HEK293 (cell line): ENCODE results near the gene TRIM65.

Experiments used
- GLIS1 ChIP-seq: fragments of 450-650 bp; formaldehyde crosslinking; IDR thresholded peaks from 2 replicates; pipeline ENCODE4 v1.5.1; 2016; ENCODE audit warnings: missing biosample characterization, missing genetic modification characterization
- MYNN ChIP-seq: fragments of 450-650 bp; formaldehyde crosslinking; IDR thresholded peaks from 2 replicates; pipeline ENCODE4 v1.5.1; 2016; ENCODE audit warnings: missing biosample characterization, missing genetic modification characterization, borderline replicate concordance
- OSR2 ChIP-seq: fragments of 450-650 bp; formaldehyde crosslinking; IDR thresholded peaks from 2 replicates; pipeline ENCODE4 v1.5.1; 2016; ENCODE audit warnings: missing biosample characterization, missing genetic modification characterization
- OVOL3 ChIP-seq: fragments of 450-650 bp; formaldehyde crosslinking; IDR thresholded peaks from 2 replicates; pipeline ENCODE4 v1.5.1; 2016; ENCODE audit warnings: missing biosample characterization, missing genetic modification characterization
- SETDB1 ChIP-seq: IDR thresholded peaks from one replicate; pipeline ENCODE4 v1.6.1; 2017; ENCODE audit warnings: mild to moderate bottlenecking, low read length, moderate library complexity, mixed read lengths; ENCODE audit not compliant: insufficient read length
- ZBTB17 ChIP-seq: fragments of 450-650 bp; formaldehyde crosslinking; IDR thresholded peaks from 2 replicates; pipeline ENCODE4 v1.5.1; 2016; ENCODE audit warnings: missing biosample characterization, missing genetic modification characterization
- ZBTB26 ChIP-seq: fragments of 450-650 bp; formaldehyde crosslinking; optimal IDR thresholded peaks from 2 replicates; pipeline ENCODE3; 2016; ENCODE audit warnings: missing biosample characterization, mild to moderate bottlenecking, missing genetic modification characterization
- ZBTB49 ChIP-seq: fragments of 450-650 bp; formaldehyde crosslinking; IDR thresholded peaks from 2 replicates; pipeline ENCODE4 v1.5.1; 2016; ENCODE audit warnings: missing biosample characterization, missing genetic modification characterization, low read depth
- ZBTB6 ChIP-seq: fragments of 450-650 bp; formaldehyde crosslinking; IDR thresholded peaks from 2 replicates; pipeline ENCODE4 v1.5.1; 2017; ENCODE audit warnings: missing biosample characterization, missing genetic modification characterization
- ZNF10 ChIP-seq: fragments of 450-650 bp; formaldehyde crosslinking; IDR thresholded peaks from 2 replicates; pipeline ENCODE4 v1.5.1; 2017; ENCODE audit warnings: missing biosample characterization, missing genetic modification characterization
- ZNF112 ChIP-seq: fragments of 450-650 bp; formaldehyde crosslinking; IDR thresholded peaks from 2 replicates; pipeline ENCODE4 v1.5.0; 2017; ENCODE audit warnings: missing biosample characterization, missing genetic modification characterization
- ZNF114 ChIP-seq: fragments of 450-650 bp; formaldehyde crosslinking; IDR thresholded peaks from 2 replicates; pipeline ENCODE4 v1.5.0; 2017; ENCODE audit warnings: missing biosample characterization, missing genetic modification characterization
- ZNF121 ChIP-seq: fragments of 450-650 bp; formaldehyde crosslinking; IDR thresholded peaks from 2 replicates; pipeline ENCODE4 v1.5.1; 2016; ENCODE audit warnings: missing biosample characterization, missing genetic modification characterization
- ZNF138 ChIP-seq: fragments of 450-650 bp; formaldehyde crosslinking; IDR thresholded peaks from 2 replicates; pipeline ENCODE4 v1.5.1; 2016; ENCODE audit warnings: missing biosample characterization, missing genetic modification characterization, borderline replicate concordance
- ZNF148 ChIP-seq: fragments of 450-650 bp; formaldehyde crosslinking; IDR thresholded peaks from 2 replicates; pipeline ENCODE4 v1.5.0; 2017; ENCODE audit warnings: missing biosample characterization, missing genetic modification characterization, borderline replicate concordance
- ZNF202 ChIP-seq: fragments of 450-650 bp; formaldehyde crosslinking; IDR thresholded peaks from 2 replicates; pipeline ENCODE4 v1.5.1; 2016; ENCODE audit warnings: missing biosample characterization, missing genetic modification characterization, borderline replicate concordance
- ZNF223 ChIP-seq: fragments of 450-650 bp; formaldehyde crosslinking; IDR thresholded peaks from 2 replicates; pipeline ENCODE4 v1.5.1; 2016; ENCODE audit warnings: missing biosample characterization, missing genetic modification characterization
- ZNF23 ChIP-seq: fragments of 450-650 bp; formaldehyde crosslinking; IDR thresholded peaks from 2 replicates; pipeline ENCODE4 v1.5.1; 2016; ENCODE audit warnings: missing biosample characterization, missing genetic modification characterization, borderline replicate concordance
- ZNF24 ChIP-seq: fragments of 450-650 bp; formaldehyde crosslinking; IDR thresholded peaks from 2 replicates; pipeline ENCODE4 v1.5.1; 2016; ENCODE audit warnings: missing biosample characterization, missing genetic modification characterization
- ZNF266 ChIP-seq: fragments of 450-650 bp; formaldehyde crosslinking; IDR thresholded peaks from 2 replicates; pipeline ENCODE4 v1.5.1; 2016; ENCODE audit warnings: missing biosample characterization, missing genetic modification characterization, low read depth
- ZNF292 ChIP-seq: fragments of 450-650 bp; formaldehyde crosslinking; IDR thresholded peaks from 2 replicates; pipeline ENCODE4 v1.5.1; 2016; ENCODE audit warnings: low read depth, missing biosample characterization, missing genetic modification characterization, borderline replicate concordance
- ZNF37A ChIP-seq: fragments of 450-650 bp; IDR thresholded peaks from 2 replicates; pipeline ENCODE4 v1.5.1; 2018; ENCODE audit warnings: missing biosample characterization, missing genetic modification characterization
- ZNF394 ChIP-seq: fragments of 450-650 bp; formaldehyde crosslinking; IDR thresholded peaks from 2 replicates; pipeline ENCODE4 v1.5.1; 2016; ENCODE audit warnings: missing biosample characterization, missing genetic modification characterization, mild to moderate bottlenecking, moderate library complexity, borderline replicate concordance
- ZNF404 ChIP-seq: fragments of 450-650 bp; formaldehyde crosslinking; IDR thresholded peaks from 2 replicates; pipeline ENCODE4 v1.5.1; 2017; ENCODE audit warnings: missing biosample characterization, missing genetic modification characterization
- ZNF426 ChIP-seq: fragments of 450-650 bp; formaldehyde crosslinking; IDR thresholded peaks from 2 replicates; pipeline ENCODE4 v1.5.1; 2017; ENCODE audit warnings: missing biosample characterization, missing genetic modification characterization, mild to moderate bottlenecking, inconsistent platforms, moderate library complexity
- ZNF433 ChIP-seq: fragments of 450-650 bp; formaldehyde crosslinking; IDR thresholded peaks from 2 replicates; pipeline ENCODE4 v1.5.1; 2016; ENCODE audit warnings: missing biosample characterization, missing genetic modification characterization, low read depth
- ZNF510 ChIP-seq: fragments of 450-650 bp; formaldehyde crosslinking; IDR thresholded peaks from 2 replicates; pipeline ENCODE4 v1.5.1; 2018; ENCODE audit warnings: mild to moderate bottlenecking, missing genetic modification characterization, missing biosample characterization; ENCODE audit not compliant: insufficient replicate concordance
- ZNF544 ChIP-seq: fragments of 450-650 bp; formaldehyde crosslinking; IDR thresholded peaks from 2 replicates; pipeline ENCODE4 v1.5.0; 2017; ENCODE audit warnings: missing biosample characterization, missing genetic modification characterization
- ZNF654 ChIP-seq: fragments of 450-650 bp; formaldehyde crosslinking; IDR thresholded peaks from 2 replicates; pipeline ENCODE4 v1.5.1; 2016; ENCODE audit warnings: low read depth, missing biosample characterization, missing genetic modification characterization
- ZNF664 ChIP-seq: fragments of 450-650 bp; formaldehyde crosslinking; IDR thresholded peaks from 2 replicates; pipeline ENCODE4 v1.5.1; 2016; ENCODE audit warnings: missing biosample characterization, missing genetic modification characterization
- ZNF768 ChIP-seq: fragments of 450-650 bp; formaldehyde crosslinking; IDR thresholded peaks from 2 replicates; pipeline ENCODE4 v1.5.1; 2018; ENCODE audit warnings: missing biosample characterization, mild to moderate bottlenecking, missing genetic modification characterization
- ZNF776 ChIP-seq: fragments of 450-650 bp; formaldehyde crosslinking; IDR thresholded peaks from 2 replicates; pipeline ENCODE4 v1.5.0; 2017; ENCODE audit warnings: missing biosample characterization, missing genetic modification characterization, borderline replicate concordance
- ZNF785 ChIP-seq: fragments of 450-650 bp; formaldehyde crosslinking; IDR thresholded peaks from 2 replicates; pipeline ENCODE4 v1.5.1; 2016; ENCODE audit warnings: missing biosample characterization, missing genetic modification characterization
- ZSCAN23 ChIP-seq: fragments of 450-650 bp; formaldehyde crosslinking; IDR thresholded peaks from 2 replicates; pipeline ENCODE4 v1.5.1; 2016; ENCODE audit warnings: missing biosample characterization, missing genetic modification characterization
- ZSCAN30 ChIP-seq: fragments of 450-650 bp; IDR thresholded peaks from 2 replicates; pipeline ENCODE4 v1.5.1; 2018; ENCODE audit warnings: missing biosample characterization, mild to moderate bottlenecking, missing genetic modification characterization, moderate library complexity

The TRIM65 gene

GRCh38 chr17:75877752-75878173, 19.0 kb downstream of the TRIM65 start (continued):
- TF ChIP-seq ZNF23 (tag by site-specific recombination) (no peak), ZNF121 (tag by site-specific recombination) (0 out of 2 replicates have a peak, but pooled peaks have one; percentile 15), ZNF202 (tag by site-specific recombination) (no peak), GLIS1 (tag by site-specific recombination) (no peak), ZNF138 (tag by site-specific recombination) (no peak), ZNF112 (tag by site-specific recombination) (no peak), ZBTB6 (tag by site-specific recombination) (0 out of 2 replicates have a peak, but pooled peaks have one; percentile 27), SETDB1 (no peak), ZNF404 (tag by site-specific recombination) (no peak), ZNF654 (tag by site-specific recombination) (no peak), ZNF10 (tag by site-specific recombination) (no peak), ZNF114 (tag by site-specific recombination) (no peak), MYNN (tag by site-specific recombination) (no peak), ZNF510 (tag by site-specific recombination) (no peak), ZNF426 (tag by site-specific recombination) (no peak), ZBTB17 (tag by site-specific recombination) (peak; percentile 1), ZNF24 (tag by site-specific recombination) (no peak), ZNF292 (tag by site-specific recombination) (no peak), ZNF266 (no peak), ZNF37A (tag by site-specific recombination) (no peak), ZNF433 (tag by site-specific recombination) (no peak), ZNF664 (tag by site-specific recombination) (no peak), ZNF223 (0 out of 2 replicates have a peak, but pooled peaks have one; percentile 33), ZBTB26 (tag by site-specific recombination) (peak; percentile 88), ZNF785 (tag by site-specific recombination) (no peak), OVOL3 (tag by site-specific recombination) (no peak), ZNF768 (no peak), ZSCAN23 (tag by site-specific recombination) (no peak), ZNF776 (tag by site-specific recombination) (no peak), ZBTB49 (tag by site-specific recombination) (no peak), OSR2 (tag by site-specific recombination) (peak; percentile 44; the same call in 1 of the 2 replicates), ZNF394 (tag by site-specific recombination) (no peak), ZNF544 (tag by site-specific recombination) (no peak), ZSCAN30 (tag by site-specific recombination) (peak; percentile 59; the same call in 1 of the 2 replicates), ZNF148 (tag by site-specific recombination) (no peak)
